HG02852 (cell line): ENCODE data around the gene ZNF282.
A peak's percentile ranks its signal among the peaks of the same experiment; 100 is the strongest.
"Not testable (repeated sequence)": the region's sequence is repeated elsewhere in the genome, so short reads cannot be mapped to it uniquely, and the experiment has no call there.

ENCODE experiments used
- ATAC-seq: cut with Tn5 transposase; IDR thresholded peaks from one replicate; pipeline ENCODE4 v1.9.1; 2021; ENCODE audit warnings: mild to moderate bottlenecking, moderate library complexity; ENCODE audit not compliant: unreplicated experiment

The ZNF282 gene

DNA sequence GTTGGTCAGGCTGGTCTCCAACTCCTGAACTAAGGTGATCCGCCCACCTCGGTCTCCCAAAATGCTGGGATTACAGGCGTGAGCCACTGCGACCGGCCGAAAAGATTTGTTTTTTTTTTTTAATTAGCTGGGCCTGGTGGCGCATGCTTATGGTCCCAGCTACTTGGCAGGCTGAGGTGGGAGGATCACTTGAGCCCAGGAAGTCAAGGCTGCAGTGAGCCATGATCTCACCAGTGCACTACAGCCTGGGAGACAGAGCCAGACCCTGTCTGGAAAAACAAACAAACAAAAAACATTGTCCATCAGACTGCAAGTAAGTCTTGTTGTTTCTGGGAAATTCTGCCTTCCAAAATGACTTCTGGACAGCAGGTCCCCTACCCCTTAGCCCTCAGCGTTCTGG is 27.8 kb downstream of the ZNF282 start:
- ATAC-seq = no peak

DNA sequence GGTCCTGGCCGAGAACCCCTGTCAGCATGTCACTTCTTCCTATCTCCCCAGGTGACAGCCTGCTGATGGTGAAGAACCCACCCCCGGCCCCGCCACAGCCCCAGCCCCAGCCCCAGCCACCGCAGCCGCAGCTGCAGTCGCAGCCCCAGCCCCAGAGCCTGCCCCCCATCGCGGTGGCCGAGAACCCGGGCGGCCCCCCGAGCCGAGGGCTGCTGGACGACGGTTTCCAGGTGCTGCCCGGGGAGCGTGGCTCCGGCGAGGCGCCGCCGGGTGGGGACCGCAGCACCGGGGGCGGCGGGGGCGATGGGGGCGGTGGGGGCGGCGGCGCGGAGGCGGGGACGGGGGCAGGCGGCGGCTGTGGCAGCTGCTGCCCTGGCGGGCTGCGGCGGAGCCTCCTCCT is 28.4 kb downstream of the ZNF282 start:
- no peak for ATAC-seq

DNA sequence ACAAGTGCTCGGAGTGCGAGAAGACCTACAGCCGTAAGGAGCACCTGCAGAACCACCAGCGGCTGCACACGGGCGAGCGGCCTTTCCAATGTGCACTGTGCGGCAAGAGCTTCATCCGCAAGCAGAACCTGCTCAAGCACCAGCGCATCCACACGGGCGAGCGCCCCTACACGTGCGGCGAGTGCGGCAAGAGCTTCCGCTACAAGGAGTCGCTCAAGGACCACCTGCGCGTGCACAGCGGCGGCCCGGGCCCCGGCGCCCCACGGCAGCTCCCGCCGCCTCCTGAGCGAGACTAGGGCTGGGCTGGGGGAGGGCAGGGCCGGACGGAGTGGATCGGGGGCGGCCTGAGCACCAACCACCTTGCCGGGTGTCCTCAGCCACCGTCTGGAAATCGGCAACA is 29.0 kb downstream of the ZNF282 start:
- ATAC-seq = no peak

DNA sequence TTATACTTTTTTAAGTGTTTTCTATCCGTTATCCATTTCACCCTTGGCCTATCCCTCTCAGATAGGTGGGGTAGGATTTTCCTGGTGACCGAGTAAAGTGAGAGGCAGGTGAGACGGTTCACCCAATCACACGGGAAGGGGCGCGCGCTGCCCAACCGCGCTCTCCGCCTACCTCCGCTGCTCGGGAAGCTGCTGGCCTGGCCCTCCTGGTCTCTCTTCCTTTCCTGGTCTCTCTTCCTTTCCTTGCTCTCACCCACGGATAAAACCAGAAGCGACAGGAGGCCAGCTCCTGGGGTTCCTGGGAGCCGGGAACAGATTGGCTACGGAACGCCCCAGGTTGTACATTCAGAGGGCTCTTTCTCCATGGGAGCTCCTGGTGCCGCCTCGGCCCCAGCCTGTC is 29.8 kb downstream of the ZNF282 start:
- no peak for ATAC-seq

DNA sequence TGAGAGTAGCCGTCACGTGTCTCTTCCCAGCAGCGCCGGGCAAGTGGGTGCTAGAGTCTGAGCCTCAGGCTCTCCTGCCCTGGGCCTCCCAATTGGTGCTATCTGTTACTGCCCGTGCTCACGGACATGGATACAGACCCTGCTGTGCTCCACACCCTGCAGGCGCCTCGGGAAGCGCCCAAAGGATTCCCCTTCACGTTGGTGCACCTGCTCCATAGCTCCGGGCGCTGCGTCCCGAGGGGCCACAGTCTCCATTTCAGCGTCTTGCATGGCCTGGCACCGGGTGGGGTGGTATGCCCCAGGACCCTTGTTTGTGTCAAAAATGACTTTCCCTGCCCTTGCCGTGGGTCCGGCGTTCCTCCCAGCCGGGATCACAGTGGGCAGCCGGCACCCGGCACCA is 30.3 kb downstream of the ZNF282 start:
- ATAC-seq = no peak

DNA sequence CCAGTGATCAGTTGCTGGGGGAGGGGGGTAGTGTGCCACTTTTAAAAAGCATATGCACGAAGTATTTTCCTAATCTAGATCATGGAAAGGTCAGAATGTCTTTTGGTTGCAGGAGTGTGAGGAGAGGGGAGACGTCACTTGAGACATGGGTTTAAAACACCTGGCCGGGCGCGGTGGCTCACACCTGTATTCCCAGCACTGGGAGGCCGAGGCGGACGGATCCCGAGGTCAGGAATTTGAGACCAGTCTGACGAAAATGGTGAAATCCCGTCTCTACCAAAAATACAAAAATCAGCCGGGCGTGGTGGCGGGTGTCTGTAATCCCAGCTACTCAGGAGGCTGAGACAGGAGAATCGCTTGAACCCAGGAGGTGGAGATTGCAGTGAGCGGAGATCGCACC is 31.0 kb downstream of the ZNF282 start:
- ATAC-seq = not testable (repeated sequence)

DNA sequence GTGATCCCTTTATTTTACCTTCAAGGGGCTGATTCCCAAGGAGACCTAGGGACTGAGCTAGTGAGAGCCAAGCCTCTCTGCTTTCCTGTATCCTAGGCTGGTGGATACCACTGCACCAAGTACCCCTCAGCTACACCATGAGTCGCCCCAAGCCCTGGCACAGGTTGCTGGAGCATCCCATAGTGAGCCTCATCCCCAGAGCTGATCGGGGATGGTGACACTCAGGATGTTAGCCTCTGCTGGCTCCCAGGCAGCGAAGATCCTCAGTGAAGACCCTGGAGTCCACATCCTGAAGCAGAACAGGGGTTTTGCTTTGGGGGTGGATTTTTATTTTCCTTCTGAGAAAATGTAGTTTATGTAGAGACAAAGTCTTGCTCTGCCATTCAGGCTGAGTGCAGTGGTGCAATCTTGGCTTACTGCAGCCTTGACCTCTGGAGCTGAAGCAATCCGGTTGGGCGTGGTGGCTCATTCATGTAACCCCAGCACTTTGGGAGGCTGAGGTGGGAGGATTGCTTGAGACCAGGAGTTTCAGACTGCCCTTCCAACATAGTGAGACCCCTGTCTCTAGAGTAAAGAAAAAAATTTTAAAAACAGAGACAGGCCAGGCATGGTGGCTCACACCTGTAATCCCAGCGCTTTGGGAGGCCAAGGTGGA is 31.6 kb downstream of the ZNF282 start:
- no peak for ATAC-seq

DNA sequence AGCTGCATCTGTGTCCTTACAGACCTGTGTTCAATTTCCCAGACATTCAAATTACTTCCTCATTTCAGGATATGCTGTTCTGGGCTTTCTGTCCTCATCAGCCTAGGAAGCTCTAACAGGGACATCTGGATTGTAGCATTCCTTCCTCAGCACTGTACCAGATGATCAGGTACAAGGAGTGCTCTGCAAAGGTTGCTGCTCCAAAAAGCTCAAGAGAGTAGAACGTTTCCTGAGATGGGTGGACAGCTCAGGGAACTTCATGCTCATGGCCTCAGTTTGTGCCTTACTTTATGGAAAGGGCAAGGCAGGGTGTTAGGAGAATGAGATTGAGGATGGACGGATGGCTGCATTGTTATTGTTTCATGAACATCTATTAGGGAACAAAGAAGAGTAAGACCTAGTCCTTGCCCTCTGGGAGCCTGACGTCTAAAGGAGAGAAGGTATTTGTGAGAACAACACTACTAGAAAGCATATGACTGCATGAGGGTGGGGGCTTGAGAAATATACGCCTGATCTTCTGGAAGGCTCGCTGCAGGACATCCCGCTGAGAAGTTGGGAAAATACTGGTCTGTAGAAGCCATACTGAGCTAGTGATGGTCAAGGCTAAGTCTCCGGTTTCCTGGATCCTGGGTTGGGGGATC is 33.6 kb downstream of the ZNF282 start:
- ATAC-seq = no peak

DNA sequence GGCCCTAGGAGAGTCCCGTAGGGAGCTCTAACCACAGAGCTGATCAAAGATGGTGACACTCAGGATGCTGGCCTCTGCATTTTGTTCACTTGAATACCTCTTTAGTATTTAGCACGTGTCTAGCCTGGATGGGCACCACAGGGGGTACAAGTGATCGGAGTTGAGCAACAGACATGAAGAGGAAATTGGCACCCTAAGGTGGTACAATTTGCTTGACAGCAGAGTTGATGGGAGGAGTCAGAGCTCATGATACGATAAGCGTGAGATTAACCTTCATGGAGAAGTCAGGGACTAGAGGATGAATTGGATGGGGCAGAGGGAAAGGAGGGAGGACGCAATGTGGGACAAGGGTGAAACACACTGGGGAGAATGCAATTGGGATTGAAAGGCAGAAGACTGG is 34.2 kb downstream of the ZNF282 start:
- no peak for ATAC-seq

DNA sequence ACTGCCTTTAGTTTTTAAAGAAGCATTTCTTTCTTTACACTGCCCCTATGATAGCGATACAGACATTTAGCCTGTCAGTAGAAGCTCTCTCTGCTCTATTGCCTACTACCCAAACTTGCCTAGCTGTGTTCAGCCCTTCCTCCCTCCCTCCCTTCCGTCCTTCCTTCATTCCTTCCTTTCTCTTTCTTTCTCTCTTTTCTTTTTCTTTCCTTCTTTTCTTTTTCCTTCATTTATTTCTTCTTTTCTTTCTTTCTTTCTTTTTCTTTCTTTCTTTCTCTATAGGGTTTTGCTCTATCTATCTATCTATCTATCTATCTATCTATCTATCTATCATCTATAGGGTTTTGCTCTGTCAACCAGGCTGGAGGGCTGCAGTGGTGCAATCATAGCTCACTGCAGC is 37.0 kb downstream of the ZNF282 start:
- ATAC-seq = no peak

DNA sequence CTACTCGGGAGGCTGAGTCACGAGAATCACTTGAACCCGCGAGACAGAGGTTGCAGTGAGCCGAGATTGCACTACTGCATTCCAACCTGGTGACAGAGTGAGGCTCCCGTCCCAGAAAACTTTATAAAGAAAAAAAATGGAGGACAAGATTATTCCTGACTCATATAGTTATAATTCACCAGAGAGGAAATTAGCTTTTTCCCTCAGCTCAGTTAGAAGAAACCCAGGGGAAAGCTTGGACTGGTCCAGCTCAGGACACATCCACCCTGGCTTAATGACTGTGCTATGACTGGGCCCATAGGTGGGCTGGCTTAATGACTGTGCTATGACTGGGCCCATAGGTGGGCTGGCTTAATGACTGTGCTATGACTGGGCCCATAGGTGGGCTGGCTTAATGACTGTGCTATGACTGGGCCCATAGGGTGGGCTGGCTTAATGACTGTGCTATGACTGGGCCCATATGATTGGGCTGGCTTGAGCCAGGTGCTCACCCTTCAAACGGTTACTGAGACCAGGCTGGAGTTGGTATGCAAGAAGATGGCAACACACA is 38.4 kb downstream of the ZNF282 start:
- not testable (repeated sequence) for ATAC-seq

DNA sequence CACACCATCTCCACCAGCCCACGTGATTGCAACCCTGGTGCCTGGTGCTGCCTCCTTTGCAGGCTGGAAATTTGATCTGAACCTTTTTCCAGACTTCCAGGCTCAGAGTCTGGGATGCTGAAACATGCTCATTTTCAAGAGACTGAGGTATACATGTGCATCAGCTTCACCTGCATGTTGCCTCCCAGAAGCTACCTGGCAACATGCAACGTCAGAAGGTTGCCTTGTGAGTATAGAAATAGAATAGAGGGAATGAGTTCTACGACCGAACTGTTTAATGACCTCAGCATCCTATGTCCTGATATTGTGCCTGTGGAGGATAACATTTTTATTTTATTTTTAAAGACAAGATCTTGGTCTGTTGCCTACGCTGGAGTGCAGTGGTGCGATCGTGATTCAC is 42.2 kb downstream of the ZNF282 start:
- ATAC-seq = no peak

DNA sequence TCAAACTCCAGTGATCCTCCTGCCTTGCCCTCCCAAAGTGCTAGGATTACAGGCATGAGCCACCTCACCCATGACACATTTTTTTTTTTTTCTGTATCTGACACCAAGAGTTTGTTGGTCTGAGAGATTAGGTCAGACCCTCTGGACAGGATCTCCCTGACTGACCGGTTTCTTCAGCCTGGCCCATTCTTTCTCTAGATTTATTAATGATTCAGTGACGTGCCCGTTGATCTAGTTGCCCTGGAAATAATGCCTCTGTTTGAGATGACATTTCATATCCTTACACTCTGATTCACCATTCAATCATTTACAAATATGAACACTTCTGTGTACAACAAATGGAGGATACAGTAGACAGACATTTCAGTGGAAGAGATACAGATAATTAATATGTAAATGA is 42.7 kb downstream of the ZNF282 start:
- no peak for ATAC-seq

DNA sequence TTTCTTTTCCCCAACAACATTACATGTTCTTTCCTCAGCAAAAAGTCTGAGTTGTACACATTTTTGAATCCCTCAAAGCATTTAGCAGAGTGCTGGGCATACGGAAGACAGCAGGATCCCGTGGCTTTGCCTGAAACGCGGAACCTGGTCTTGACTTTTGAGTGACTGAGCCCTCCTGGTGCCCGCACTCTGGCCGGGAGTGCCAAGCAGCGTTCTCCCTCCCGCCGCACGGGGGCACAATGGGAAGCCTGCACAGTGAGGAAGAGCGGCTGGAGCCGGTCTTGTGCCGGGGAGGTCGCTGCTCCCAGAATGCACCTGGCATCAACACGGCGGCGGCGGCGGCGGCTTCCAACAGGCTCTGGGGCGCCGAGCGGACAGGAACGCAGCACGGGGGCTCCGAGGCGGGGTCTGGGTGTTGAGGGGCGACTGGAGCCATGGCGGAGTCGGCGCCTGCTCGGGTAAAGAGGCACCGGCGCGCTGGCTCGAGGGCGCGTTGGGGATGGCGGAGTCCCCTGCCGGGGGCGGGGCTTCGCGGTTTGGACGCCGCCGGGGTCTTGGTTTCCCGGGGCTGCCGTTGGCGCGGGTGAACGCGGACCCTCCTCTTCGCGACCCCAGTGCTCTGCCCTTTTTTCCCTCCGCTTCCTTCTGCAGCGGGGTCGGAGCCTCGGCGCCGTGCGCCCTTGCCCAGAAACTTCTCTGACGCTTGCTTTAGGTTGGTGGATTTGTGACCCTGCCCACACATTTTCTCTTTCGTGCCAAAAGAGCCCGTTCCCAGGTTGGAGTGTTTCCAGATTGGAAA is 44.2 kb downstream of the ZNF282 start, which contains the start of gene ZNF212:
Gene ZNF212 (plus strand): TSS at position 307 of the 799 bp plus-strand sequence. CDS start 128 bp downstream, at position 435.
- peak; percentile 99 for ATAC-seq

DNA sequence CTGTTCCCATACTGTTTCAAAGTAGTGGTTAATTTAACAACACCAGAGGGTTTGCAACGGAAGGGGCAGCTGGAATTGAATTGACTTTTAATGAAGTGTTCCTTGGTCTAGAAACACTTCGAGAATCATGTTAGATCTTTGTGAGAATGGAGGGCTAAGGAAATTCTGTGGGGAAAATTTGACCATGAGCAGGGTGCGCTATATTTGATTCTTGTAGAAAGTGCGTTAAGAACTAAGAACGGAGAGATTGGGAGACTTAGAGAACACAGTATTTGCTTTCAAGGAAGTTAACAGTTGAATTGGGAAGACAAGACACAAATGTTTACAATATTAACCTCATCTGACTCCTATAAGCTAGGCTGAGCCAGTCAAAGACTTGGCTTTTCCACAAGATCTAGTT is 45.3 kb downstream of the ZNF282 start:
- ATAC-seq = no peak

DNA sequence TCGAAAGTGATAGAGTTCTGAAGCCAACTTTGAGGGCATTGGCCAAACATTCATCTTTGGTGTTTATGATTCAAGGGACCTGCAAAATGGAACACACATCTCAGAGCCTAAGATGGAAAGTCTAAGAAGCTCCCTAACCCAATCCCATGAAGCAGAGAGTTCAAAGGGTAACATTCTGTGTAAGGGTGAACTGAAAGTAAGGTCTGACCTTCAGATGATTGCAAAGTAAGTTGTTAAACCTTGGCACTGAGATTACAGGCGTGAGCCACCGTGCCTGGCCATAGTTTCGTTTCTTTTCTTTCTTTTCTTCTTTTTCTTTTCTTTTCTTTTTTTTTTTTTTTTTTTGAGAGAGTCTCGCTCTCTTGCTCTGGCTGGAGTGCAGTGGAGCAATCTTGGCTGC is 46.4 kb downstream of the ZNF282 start:
- ATAC-seq = no peak

DNA sequence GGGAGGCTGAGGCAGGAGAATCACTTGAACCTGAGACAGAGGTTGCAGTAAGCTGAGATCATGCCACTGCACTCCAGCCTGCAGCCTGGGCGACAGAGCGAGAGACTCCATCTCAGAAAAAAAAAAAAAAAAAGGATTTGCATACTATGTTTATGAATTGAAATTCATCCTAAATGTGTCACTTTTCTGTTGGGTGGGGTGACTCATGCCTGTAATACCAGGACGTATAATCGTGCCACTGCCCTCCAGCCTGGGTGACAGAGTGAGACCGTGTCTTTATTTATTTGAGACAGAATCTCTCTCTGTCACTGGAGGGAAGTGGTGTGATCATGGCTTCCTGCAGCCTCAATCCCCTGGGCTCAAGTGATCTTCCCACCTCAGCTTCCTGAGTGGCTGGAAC is 49.9 kb downstream of the ZNF282 start:
- peak; percentile 62 for ATAC-seq

DNA sequence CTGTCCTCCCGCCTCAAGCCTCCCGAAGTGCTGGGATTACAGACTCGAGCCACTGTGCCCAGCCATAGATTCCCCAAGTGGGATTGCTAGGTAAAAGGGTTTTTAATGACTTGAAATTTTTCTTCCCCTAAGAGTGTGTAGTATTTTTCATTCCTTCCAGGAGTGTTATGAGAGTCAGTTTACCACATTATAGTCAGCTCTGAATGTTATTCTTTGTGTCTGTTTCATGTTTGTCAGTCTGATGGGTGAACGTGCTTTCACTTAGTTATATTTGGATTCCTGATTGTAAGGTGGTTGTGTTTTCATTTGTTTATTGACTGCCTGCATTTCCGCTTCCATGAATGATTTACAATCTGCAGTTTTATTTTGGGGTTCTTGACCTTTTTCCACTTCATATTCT is 50.4 kb downstream of the ZNF282 start:
- peak; percentile 26 for ATAC-seq

DNA sequence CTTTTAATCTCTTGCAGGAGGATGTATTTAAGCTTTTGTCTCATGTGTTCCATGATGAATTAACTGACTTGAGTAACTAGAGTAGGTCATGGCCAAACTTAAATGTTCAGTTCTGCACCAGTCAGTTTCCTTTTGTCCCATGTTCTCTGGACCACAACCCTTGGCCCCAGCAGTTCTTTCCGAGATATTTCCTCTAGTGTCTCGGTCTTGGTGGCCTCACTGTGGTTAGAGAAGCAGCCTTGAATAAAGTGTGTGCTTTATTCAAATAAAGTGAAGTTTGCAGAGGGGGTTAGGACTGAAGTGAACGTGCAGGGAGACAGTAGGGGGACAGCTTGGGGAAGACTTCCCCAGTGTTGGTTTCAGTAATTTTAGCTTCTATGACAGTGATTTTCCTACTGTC is 53.4 kb downstream of the ZNF282 start:
- peak; percentile 49 for ATAC-seq

DNA sequence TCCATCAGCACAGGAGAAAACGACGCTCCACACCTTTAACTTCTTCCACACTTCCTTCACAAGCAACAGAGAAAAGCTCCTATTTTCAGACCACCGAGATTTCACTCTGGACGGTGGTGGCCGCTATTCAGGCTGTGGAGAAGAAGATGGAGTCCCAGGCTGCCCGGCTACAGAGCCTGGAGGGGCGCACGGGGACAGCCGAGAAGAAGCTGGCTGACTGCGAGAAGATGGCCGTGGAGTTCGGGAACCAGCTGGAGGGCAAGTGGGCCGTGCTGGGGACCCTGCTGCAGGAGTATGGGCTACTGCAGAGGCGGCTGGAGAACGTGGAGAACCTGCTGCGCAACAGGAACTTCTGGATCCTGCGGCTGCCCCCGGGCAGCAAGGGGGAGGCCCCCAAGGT is 54.8 kb downstream of the ZNF282 start:
- ATAC-seq = not testable (repeated sequence)

DNA sequence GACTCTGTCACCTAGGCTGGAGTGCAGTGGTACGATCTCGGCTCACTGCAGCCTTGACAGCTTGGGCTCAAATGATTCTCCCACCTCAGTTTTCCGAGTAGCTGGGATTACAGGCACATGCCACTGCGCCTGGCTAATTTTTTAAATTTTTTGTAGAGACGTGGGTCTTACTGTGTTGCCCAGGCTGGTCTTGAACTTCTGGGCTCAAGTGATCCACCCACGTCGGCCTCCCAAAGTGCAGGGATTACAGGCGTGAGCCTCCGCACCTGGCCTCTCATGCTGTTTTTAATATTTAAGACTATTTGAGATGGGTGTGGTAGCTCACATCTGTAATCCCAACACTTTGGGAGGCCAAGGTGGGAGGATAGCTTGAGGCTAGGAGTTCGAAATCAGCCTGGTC is 56.2 kb downstream of the ZNF282 start:
- ATAC-seq = not testable (repeated sequence)

DNA sequence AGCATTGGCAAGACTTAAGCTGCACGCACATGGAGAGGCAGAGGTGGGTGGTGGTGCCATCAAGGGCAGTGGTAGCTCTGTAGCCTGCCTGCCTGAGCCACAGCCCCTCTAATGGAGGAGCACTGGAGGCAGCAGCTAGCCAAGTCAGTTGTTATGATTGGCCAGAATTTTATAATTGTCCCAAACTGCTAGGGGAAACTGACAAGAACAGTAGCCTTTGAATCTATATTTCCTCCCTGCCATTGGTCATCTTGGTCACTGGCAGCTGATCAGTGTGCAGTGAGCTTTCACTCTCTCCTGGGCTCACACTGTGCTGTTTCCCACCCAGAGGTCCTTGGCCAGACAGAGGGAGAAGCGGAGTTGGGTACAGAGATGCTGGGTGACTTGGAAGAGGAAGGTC is 57.0 kb downstream of the ZNF282 start:
- no peak for ATAC-seq
